ENCODE data around the gene LRRC63.

LRRC63 gene

GRCh38 chr13:46313024-46313423 lies 101.3 kb downstream of the LRRC63 start:
- no peaks in the 10 kb centered on the region for H3K4me1 ChIP-seq (ENCODE audit: control insufficient read depth, insufficient read depth, low read length)

GRCh38 chr13:46313432-46314257 lies 101.9 kb downstream of the LRRC63 start:
- Histone ChIP-seq H3K36me3 (ENCODE audit: control insufficient read depth, insufficient read depth, low read length) (no peaks in the 10 kb centered on the region), H3K4me3 (ENCODE audit: low read depth, low read length) (no peak overlapping the region), H3K4me1 (ENCODE audit: control insufficient read depth, insufficient read depth, low read length) (no peaks in the 10 kb centered on the region), H3K9me3 (ENCODE audit: control insufficient read depth, insufficient read depth, low read depth, low read length) (0 out of 2 replicates have a peak, but pooled peaks cover 6% of the 10 kb centered on the region), H3K27me3 (ENCODE audit: control insufficient read depth, insufficient read depth, low read length) (no peaks in the 10 kb centered on the region; the same call in 1 of the 2 replicates), H3K9ac (ENCODE audit: low read length) (no peak overlapping the region), H3K27ac (ENCODE audit: low read depth, low read length) (no peak overlapping the region)

More at GRCh38 chr13:46313024-46313423, 101.3 kb downstream of the LRRC63 start:
- no peak overlapping the region for H3K27ac ChIP-seq (ENCODE audit: low read depth, low read length)
- no peaks in the 10 kb centered on the region for H3K27me3 ChIP-seq (ENCODE audit: control insufficient read depth, insufficient read depth, low read length)
- no peak overlapping the region for H3K4me3 ChIP-seq (ENCODE audit: low read depth, low read length)
- H3K9me3 ChIP-seq (ENCODE audit: control insufficient read depth, insufficient read depth, low read depth, low read length): 0 out of 2 replicates have a peak, but pooled peaks cover 6% of the 10 kb centered on the region
- no peaks in the 10 kb centered on the region for H3K36me3 ChIP-seq (ENCODE audit: control insufficient read depth, insufficient read depth, low read length)
- no peak overlapping the region for H3K9ac ChIP-seq (ENCODE audit: low read length)

GRCh38 chr13:46314587-46314986 lies 102.9 kb downstream of the LRRC63 start:
- Histone ChIP-seq H3K36me3 (ENCODE audit: control insufficient read depth, insufficient read depth, low read length) (no peaks in the 10 kb centered on the region), H3K27me3 (ENCODE audit: control insufficient read depth, insufficient read depth, low read length) (no peaks in the 10 kb centered on the region; the same call in 1 of the 2 replicates), H3K4me1 (ENCODE audit: control insufficient read depth, insufficient read depth, low read length) (no peaks in the 10 kb centered on the region), H3K9ac (ENCODE audit: low read length) (no peak overlapping the region), H3K27ac (ENCODE audit: low read depth, low read length) (no peak overlapping the region), H3K9me3 (ENCODE audit: control insufficient read depth, insufficient read depth, low read depth, low read length) (0 out of 2 replicates have a peak, but pooled peaks cover 8% of the 10 kb centered on the region), H3K4me3 (ENCODE audit: low read depth, low read length) (no peak overlapping the region)

- no peak overlapping the region for H3K27ac ChIP-seq (ENCODE audit: low read depth, low read length)
- no peaks in the 10 kb centered on the region for H3K36me3 ChIP-seq (ENCODE audit: control insufficient read depth, insufficient read depth, low read length)
- 0 out of 2 replicates have a peak, but pooled peaks cover 4% of the 10 kb centered on the region for H3K9me3 ChIP-seq (ENCODE audit: control insufficient read depth, insufficient read depth, low read depth, low read length)
- no peak overlapping the region for H3K4me3 ChIP-seq (ENCODE audit: low read depth, low read length)
- no peaks in the 10 kb centered on the region for H3K4me1 ChIP-seq (ENCODE audit: control insufficient read depth, insufficient read depth, low read length)
- no peak overlapping the region for H3K9ac ChIP-seq (ENCODE audit: low read length)
- no peaks in the 10 kb centered on the region; the same call in 1 of the 2 replicates for H3K27me3 ChIP-seq (ENCODE audit: control insufficient read depth, insufficient read depth, low read length)
Observed at GRCh38 chr13:46315036-46315435, 103.3 kb downstream of the LRRC63 start.

- Histone ChIP-seq H3K9me3 (ENCODE audit: control insufficient read depth, insufficient read depth, low read depth, low read length) (0 out of 2 replicates have a peak, but pooled peaks cover 2% of the 10 kb centered on the region), H3K4me1 (ENCODE audit: control insufficient read depth, insufficient read depth, low read length) (peaks cover 3% of the 10 kb centered on the region; the same call in 1 of the 2 replicates), H3K4me3 (ENCODE audit: low read depth, low read length) (no peak overlapping the region), H3K27ac (ENCODE audit: low read depth, low read length) (no peak overlapping the region), H3K36me3 (ENCODE audit: control insufficient read depth, insufficient read depth, low read length) (no peaks in the 10 kb centered on the region), H3K9ac (ENCODE audit: low read length) (no peak overlapping the region), H3K27me3 (ENCODE audit: control insufficient read depth, insufficient read depth, low read length) (no peaks in the 10 kb centered on the region; the same call in 1 of the 2 replicates)
Observed at GRCh38 chr13:46315491-46316075, 103.9 kb downstream of the LRRC63 start.

GRCh38 chr13:46317120-46317519 lies 105.4 kb downstream of the LRRC63 start:
- Histone ChIP-seq H3K4me3 (ENCODE audit: low read depth, low read length) (no peak overlapping the region), H3K9ac (ENCODE audit: low read length) (no peak overlapping the region), H3K9me3 (ENCODE audit: control insufficient read depth, insufficient read depth, low read depth, low read length) (0 out of 2 replicates have a peak, but pooled peaks cover 2% of the 10 kb centered on the region), H3K4me1 (ENCODE audit: control insufficient read depth, insufficient read depth, low read length) (peaks cover 12% of the 10 kb centered on the region; the same call in 1 of the 2 replicates), H3K36me3 (ENCODE audit: control insufficient read depth, insufficient read depth, low read length) (no peaks in the 10 kb centered on the region), H3K27me3 (ENCODE audit: control insufficient read depth, insufficient read depth, low read length) (no peaks in the 10 kb centered on the region; the same call in 1 of the 2 replicates), H3K27ac (ENCODE audit: low read depth, low read length) (no peak overlapping the region)

- Histone ChIP-seq H3K4me3 (ENCODE audit: low read depth, low read length) (no peak overlapping the region), H3K36me3 (ENCODE audit: control insufficient read depth, insufficient read depth, low read length) (no peaks in the 10 kb centered on the region), H3K27ac (ENCODE audit: low read depth, low read length) (no peak overlapping the region), H3K9ac (ENCODE audit: low read length) (no peak overlapping the region), H3K9me3 (ENCODE audit: control insufficient read depth, insufficient read depth, low read depth, low read length) (0 out of 2 replicates have a peak, but pooled peaks cover 2% of the 10 kb centered on the region), H3K4me1 (ENCODE audit: control insufficient read depth, insufficient read depth, low read length) (peaks cover 12% of the 10 kb centered on the region; the same call in 1 of the 2 replicates), H3K27me3 (ENCODE audit: control insufficient read depth, insufficient read depth, low read length) (no peaks in the 10 kb centered on the region; the same call in 1 of the 2 replicates)
Observed at GRCh38 chr13:46318986-46319385, 107.3 kb downstream of the LRRC63 start.

GRCh38 chr13:46320406-46320805 lies 108.7 kb downstream of the LRRC63 start:
- H3K36me3 ChIP-seq (ENCODE audit: control insufficient read depth, insufficient read depth, low read length): no peaks in the 10 kb centered on the region
- peaks cover 12% of the 10 kb centered on the region; the same call in 1 of the 2 replicates for H3K4me1 ChIP-seq (ENCODE audit: control insufficient read depth, insufficient read depth, low read length)
- no peaks in the 10 kb centered on the region; the same call in 1 of the 2 replicates for H3K27me3 ChIP-seq (ENCODE audit: control insufficient read depth, insufficient read depth, low read length)
- no peak overlapping the region for H3K27ac ChIP-seq (ENCODE audit: low read depth, low read length)
- 0 out of 2 replicates have a peak, but pooled peaks cover 2% of the 10 kb centered on the region for H3K9me3 ChIP-seq (ENCODE audit: control insufficient read depth, insufficient read depth, low read depth, low read length)
- H3K9ac ChIP-seq (ENCODE audit: low read length): no peak overlapping the region
- no peak overlapping the region for H3K4me3 ChIP-seq (ENCODE audit: low read depth, low read length)

GRCh38 chr13:46320821-46321220 lies 109.1 kb downstream of the LRRC63 start:
- no peaks in the 10 kb centered on the region for H3K36me3 ChIP-seq (ENCODE audit: control insufficient read depth, insufficient read depth, low read length)
- H3K27ac ChIP-seq (ENCODE audit: low read depth, low read length): no peak overlapping the region
- H3K4me3 ChIP-seq (ENCODE audit: low read depth, low read length): no peak overlapping the region
- 0 out of 2 replicates have a peak, but pooled peaks cover 2% of the 10 kb centered on the region for H3K9me3 ChIP-seq (ENCODE audit: control insufficient read depth, insufficient read depth, low read depth, low read length)
- no peak overlapping the region for H3K9ac ChIP-seq (ENCODE audit: low read length)
- no peaks in the 10 kb centered on the region; the same call in 1 of the 2 replicates for H3K27me3 ChIP-seq (ENCODE audit: control insufficient read depth, insufficient read depth, low read length)
- peaks cover 12% of the 10 kb centered on the region; the same call in 1 of the 2 replicates for H3K4me1 ChIP-seq (ENCODE audit: control insufficient read depth, insufficient read depth, low read length)

- Histone ChIP-seq H3K4me1 (ENCODE audit: control insufficient read depth, insufficient read depth, low read length) (peaks cover 12% of the 10 kb centered on the region; the same call in 1 of the 2 replicates), H3K9me3 (ENCODE audit: control insufficient read depth, insufficient read depth, low read depth, low read length) (peaks cover 2% of the 10 kb centered on the region; the same call in 1 of the 2 replicates), H3K27me3 (ENCODE audit: control insufficient read depth, insufficient read depth, low read length) (no peaks in the 10 kb centered on the region; the same call in 1 of the 2 replicates), H3K36me3 (ENCODE audit: control insufficient read depth, insufficient read depth, low read length) (no peaks in the 10 kb centered on the region), H3K9ac (ENCODE audit: low read length) (peak overlapping the region; percentile 31), H3K27ac (ENCODE audit: low read depth, low read length) (no peak overlapping the region), H3K4me3 (ENCODE audit: low read depth, low read length) (no peak overlapping the region)
Observed at GRCh38 chr13:46321494-46322225, 109.9 kb downstream of the LRRC63 start.

Measured in HUES6 (cell line).